Measurements from ENCODE around the gene ELOB.

The ELOB gene

DNA sequence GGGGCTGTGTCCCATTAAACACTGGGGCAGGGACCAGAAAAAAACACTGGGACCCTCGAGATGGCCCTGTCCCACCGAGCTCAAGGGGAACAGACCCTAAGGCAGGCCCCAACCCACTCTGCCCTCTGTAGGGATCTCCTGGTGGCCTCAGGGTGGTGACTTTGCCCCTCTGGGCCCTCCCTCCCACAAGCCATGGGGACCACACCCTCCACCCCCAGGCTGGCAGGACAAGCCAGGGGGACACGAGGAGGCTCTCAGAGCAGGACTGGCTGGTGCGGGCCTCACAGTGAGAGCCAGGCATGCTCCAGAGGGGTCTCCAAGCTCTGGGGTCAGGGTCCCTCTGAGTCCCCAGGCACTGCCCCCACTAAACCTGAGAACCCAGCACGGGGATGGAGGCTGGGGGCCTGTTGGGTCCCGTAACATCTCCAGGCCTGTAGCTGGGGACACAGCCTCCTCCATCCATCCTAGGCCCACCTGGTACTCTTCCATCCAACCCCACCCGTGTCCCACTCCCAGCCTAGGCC lies 39.1 kb downstream of the ELOB start:
- TF ChIP-seq BACH2 (CRISPR knock-in tag; IDR thresholded peaks at IDR 0.05; ENCODE audit: borderline replicate concordance) (no peak), TCF4 (CRISPR knock-in tag; IDR thresholded peaks at IDR 0.05; ENCODE audit: borderline replicate concordance) (no peak), SNAI2 (CRISPR knock-in tag; IDR thresholded peaks at IDR 0.05) (no peak), GLIS3 (CRISPR knock-in tag; IDR thresholded peaks at IDR 0.05) (no peak), ESRRG (CRISPR knock-in tag; IDR thresholded peaks at IDR 0.05) (no peak), ZNF8 (CRISPR knock-in tag; IDR thresholded peaks at IDR 0.05) (no peak), ARNTL (CRISPR knock-in tag; IDR thresholded peaks at IDR 0.05; ENCODE audit: borderline replicate concordance, low read depth) (no peak), ZFP3 (CRISPR knock-in tag; IDR thresholded peaks at IDR 0.05) (no peak), ZNF70 (CRISPR knock-in tag; IDR thresholded peaks at IDR 0.05) (no peak), TOX (CRISPR knock-in tag; IDR thresholded peaks at IDR 0.05; ENCODE audit: borderline replicate concordance) (no peak), RARB (CRISPR knock-in tag; IDR thresholded peaks at IDR 0.05) (no peak), ZC3H10 (CRISPR knock-in tag; IDR thresholded peaks at IDR 0.05) (no peak), ISL1 (CRISPR knock-in tag; IDR thresholded peaks at IDR 0.05) (no peak), ZFP30 (CRISPR knock-in tag; IDR thresholded peaks at IDR 0.05) (no peak), PPARA (CRISPR knock-in tag; IDR thresholded peaks at IDR 0.05; ENCODE audit: borderline replicate concordance) (no peak), ZNF565 (CRISPR knock-in tag; conservative IDR thresholded peaks at IDR 0.05; ENCODE audit: low read depth) (no peak)
- TF ChIP-seq, protein P1, sequence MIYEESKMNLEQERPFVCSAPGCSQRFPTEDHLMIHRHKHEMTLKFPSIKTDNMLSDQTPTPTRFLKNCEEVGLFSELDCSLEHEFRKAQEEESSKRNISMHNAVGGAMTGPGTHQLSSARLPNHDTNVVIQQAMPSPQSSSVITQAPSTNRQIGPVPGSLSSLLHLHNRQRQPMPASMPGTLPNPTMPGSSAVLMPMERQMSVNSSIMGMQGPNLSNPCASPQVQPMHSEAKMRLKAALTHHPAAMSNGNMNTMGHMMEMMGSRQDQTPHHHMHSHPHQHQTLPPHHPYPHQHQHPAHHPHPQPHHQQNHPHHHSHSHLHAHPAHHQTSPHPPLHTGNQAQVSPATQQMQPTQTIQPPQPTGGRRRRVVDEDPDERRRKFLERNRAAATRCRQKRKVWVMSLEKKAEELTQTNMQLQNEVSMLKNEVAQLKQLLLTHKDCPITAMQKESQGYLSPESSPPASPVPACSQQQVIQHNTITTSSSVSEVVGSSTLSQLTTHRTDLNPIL (CRISPR knock-in tag; IDR thresholded peaks at IDR 0.05; ENCODE audit: low read depth), result no peak
- TF ChIP-seq, protein P2, sequence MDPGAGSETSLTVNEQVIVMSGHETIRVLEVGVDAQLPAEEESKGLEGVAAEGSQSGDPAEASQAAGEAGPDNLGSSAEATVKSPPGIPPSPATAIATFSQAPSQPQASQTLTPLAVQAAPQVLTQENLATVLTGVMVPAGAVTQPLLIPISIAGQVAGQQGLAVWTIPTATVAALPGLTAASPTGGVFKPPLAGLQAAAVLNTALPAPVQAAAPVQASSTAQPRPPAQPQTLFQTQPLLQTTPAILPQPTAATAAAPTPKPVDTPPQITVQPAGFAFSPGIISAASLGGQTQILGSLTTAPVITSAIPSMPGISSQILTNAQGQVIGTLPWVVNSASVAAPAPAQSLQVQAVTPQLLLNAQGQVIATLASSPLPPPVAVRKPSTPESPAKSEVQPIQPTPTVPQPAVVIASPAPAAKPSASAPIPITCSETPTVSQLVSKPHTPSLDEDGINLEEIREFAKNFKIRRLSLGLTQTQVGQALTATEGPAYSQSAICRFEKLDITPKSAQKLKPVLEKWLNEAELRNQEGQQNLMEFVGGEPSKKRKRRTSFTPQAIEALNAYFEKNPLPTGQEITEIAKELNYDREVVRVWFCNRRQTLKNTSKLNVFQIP (CRISPR knock-in tag; IDR thresholded peaks at IDR 0.05; ENCODE audit: borderline replicate concordance, low read depth), result no peak
- no peak for ATAC-seq

DNA sequence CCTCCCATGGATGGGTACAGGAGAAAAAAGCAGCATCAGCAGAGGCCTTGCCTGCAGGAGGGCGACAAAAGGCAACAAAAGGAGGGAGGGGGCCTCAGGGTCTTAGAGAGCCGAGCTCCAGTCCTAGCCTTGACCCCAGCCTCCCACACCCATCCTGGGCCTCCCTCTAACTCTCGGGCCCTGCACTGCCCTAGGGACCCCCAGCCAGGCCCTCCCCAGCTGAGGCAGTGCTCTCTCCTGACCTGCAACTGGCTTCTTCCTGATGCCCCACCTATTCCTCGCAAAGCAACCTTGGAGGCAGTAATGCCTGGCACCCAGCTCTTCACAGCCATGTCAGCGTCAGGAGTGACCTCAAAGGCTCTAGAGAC lies 39.9 kb downstream of the ELOB start:
- ATAC-seq, result no peak
- TF ChIP-seq, protein P3, sequence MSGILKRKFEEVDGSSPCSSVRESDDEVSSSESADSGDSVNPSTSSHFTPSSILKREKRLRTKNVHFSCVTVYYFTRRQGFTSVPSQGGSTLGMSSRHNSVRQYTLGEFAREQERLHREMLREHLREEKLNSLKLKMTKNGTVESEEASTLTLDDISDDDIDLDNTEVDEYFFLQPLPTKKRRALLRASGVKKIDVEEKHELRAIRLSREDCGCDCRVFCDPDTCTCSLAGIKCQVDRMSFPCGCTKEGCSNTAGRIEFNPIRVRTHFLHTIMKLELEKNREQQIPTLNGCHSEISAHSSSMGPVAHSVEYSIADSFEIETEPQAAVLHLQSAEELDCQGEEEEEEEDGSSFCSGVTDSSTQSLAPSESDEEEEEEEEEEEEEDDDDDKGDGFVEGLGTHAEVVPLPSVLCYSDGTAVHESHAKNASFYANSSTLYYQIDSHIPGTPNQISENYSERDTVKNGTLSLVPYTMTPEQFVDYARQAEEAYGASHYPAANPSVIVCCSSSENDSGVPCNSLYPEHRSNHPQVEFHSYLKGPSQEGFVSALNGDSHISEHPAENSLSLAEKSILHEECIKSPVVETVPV (CRISPR knock-in tag; IDR thresholded peaks at IDR 0.05), result no peak
- TF ChIP-seq, protein P4, sequence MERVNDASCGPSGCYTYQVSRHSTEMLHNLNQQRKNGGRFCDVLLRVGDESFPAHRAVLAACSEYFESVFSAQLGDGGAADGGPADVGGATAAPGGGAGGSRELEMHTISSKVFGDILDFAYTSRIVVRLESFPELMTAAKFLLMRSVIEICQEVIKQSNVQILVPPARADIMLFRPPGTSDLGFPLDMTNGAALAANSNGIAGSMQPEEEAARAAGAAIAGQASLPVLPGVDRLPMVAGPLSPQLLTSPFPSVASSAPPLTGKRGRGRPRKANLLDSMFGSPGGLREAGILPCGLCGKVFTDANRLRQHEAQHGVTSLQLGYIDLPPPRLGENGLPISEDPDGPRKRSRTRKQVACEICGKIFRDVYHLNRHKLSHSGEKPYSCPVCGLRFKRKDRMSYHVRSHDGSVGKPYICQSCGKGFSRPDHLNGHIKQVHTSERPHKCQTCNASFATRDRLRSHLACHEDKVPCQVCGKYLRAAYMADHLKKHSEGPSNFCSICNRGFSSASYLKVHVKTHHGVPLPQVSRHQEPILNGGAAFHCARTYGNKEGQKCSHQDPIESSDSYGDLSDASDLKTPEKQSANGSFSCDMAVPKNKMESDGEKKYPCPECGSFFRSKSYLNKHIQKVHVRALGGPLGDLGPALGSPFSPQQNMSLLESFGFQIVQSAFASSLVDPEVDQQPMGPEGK (CRISPR knock-in tag; IDR thresholded peaks at IDR 0.05; ENCODE audit: borderline replicate concordance), result no peak
- TF ChIP-seq OSR1 (CRISPR knock-in tag; IDR thresholded peaks at IDR 0.05), result no peak

DNA sequence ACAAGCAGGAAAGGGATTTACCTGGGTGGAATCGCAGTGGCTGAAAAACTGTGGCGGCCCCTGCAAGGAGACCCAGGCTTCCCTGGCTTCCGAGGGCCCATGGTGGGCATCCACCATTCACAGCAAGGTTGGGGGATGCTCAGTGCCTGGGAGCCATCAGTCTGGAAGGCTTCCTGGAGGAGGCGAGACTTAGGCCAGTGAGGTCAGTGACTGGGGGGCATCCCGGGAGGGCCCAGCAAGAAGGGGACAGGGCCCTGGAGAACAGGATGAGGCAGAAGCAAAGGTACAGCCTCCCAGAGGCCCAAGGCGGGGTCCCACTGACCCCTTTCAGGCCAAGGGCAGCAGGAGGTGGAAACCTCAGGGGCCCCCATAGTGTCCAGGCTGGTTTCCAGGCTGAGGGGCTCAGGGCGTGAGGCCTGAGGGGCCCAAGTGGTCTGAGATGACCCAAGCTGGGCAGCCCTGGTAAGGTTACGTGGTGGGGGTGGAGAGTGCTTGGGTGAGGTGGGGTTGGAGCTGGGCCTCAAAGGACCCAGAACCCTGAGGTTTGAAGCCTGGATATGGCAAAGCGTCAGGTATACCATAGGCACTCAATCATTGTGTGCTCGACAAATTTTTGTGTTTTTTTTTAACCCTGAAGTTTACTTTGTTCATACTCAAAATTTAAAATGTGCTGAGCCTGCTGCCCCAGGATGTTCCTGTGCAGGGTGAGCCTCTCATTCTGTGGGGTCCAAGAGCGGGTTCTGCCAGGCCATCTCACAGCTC lies 40.4 kb downstream of the ELOB start:
- ATAC-seq, result no peak
- TF ChIP-seq RARB (CRISPR knock-in tag; IDR thresholded peaks at IDR 0.05), result no peak
- no peak for TF ChIP-seq TCF4 (CRISPR knock-in tag; IDR thresholded peaks at IDR 0.05; ENCODE audit: borderline replicate concordance)
- TF ChIP-seq GLIS3 (CRISPR knock-in tag; IDR thresholded peaks at IDR 0.05), result no peak
- no peak for TF ChIP-seq ZFP3 (CRISPR knock-in tag; IDR thresholded peaks at IDR 0.05)
- no peak for TF ChIP-seq OSR1 (CRISPR knock-in tag; IDR thresholded peaks at IDR 0.05)
- TF ChIP-seq ZNF8 (CRISPR knock-in tag; IDR thresholded peaks at IDR 0.05), result no peak

DNA sequence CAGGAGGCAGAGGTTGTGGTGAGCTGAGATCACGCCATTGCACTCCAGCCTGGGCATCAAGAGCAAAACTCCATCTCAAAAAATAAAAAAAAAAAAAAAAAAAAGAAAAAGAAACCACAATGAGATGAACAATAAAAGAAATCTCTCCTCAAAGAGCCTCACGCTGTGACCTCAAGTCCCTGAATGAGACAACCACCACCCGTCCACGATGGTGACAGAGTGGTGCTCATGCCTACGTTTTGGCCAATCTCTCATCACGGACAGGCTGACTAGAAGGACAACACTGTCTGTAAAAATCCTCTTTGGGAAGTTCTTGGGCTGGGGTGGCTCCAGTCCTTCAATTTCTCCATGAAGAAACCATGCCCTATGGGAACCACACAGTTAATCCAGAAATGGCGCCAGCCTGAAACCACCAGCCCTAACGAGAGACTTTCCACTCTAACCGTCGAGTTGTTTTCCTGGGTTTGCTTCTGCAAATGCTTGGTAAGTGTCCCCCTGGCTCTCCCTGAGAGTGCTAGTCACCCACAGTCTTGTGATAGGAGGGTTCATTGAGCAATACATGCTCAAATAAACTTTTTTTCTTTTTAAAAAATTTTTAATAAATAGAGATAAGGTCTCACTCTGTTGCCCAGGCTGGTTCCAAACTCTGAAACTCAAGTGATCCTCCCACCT lies 42.1 kb downstream of the ELOB start:
- TF ChIP-seq, protein P3 (CRISPR knock-in tag; IDR thresholded peaks at IDR 0.05), result no peak
- TF ChIP-seq ZNF8 (CRISPR knock-in tag; IDR thresholded peaks at IDR 0.05) (no peak), RARB (CRISPR knock-in tag; IDR thresholded peaks at IDR 0.05) (no peak), ISL1 (CRISPR knock-in tag; IDR thresholded peaks at IDR 0.05) (no peak), ESRRG (CRISPR knock-in tag; IDR thresholded peaks at IDR 0.05) (no peak), ZNF565 (CRISPR knock-in tag; conservative IDR thresholded peaks at IDR 0.05; ENCODE audit: low read depth) (no peak), TCF4 (CRISPR knock-in tag; IDR thresholded peaks at IDR 0.05; ENCODE audit: borderline replicate concordance) (no peak), ZC3H10 (CRISPR knock-in tag; IDR thresholded peaks at IDR 0.05) (no peak), SNAI2 (CRISPR knock-in tag; IDR thresholded peaks at IDR 0.05) (no peak), ARNTL (CRISPR knock-in tag; IDR thresholded peaks at IDR 0.05; ENCODE audit: borderline replicate concordance, low read depth) (no peak), ZFP30 (CRISPR knock-in tag; IDR thresholded peaks at IDR 0.05) (no peak)
- TF ChIP-seq, protein P1 (CRISPR knock-in tag; IDR thresholded peaks at IDR 0.05; ENCODE audit: low read depth), result no peak

More for the DNA sequence above, 42.1 kb downstream of the ELOB start:
- no peak for ATAC-seq
